Activated naive CD4-positive, alpha-beta T cell treated with anti-CD3 and anti-CD28 coated beads, Interleukin-2, amount 50 U/mL, for 16 hours (primary cell): ENCODE results near the gene ST6GALNAC5.
"Not testable (repeated sequence)": the region's sequence is repeated elsewhere in the genome, so short reads cannot be mapped to it uniquely, and the experiment has no call there.

Source experiments
- DNase-seq: peaks from one replicate; pipeline ENCODE4 v3.0.0-alpha.2; 2020

ST6GALNAC5 gene

GRCh38 chr1:76867342-76868130 is at the start of gene ST6GALNAC5:
TSS of gene ST6GALNAC5 (plus strand) at chr1:76867480.
- DNase-seq = no peak

GRCh38 chr1:76820028-76820427 is 47.3 kb upstream of the ST6GALNAC5 start:
- no peak for DNase-seq

DNA sequence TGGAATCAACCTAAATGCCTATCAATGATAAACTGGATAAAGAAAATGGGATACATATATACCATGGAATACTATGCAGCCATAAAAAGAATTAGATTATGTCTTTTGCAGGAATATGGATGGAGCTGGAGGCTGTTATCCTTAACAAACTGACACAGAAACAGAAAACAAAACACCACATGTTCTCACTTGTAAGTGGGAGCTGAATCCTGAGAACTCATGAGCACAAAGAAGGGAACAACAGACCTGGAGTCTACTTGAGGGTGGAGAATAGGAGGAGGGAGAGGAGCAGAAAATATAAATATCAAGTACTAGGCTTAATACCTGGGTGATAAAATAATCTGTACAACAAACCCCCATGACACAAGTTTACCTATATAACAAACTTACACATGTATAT is 44.3 kb upstream of the ST6GALNAC5 start:
- DNase-seq = not testable (repeated sequence)

- no peak for DNase-seq
Observed at GRCh38 chr1:76824106-76824505, 43.2 kb upstream of the ST6GALNAC5 start.

DNA sequence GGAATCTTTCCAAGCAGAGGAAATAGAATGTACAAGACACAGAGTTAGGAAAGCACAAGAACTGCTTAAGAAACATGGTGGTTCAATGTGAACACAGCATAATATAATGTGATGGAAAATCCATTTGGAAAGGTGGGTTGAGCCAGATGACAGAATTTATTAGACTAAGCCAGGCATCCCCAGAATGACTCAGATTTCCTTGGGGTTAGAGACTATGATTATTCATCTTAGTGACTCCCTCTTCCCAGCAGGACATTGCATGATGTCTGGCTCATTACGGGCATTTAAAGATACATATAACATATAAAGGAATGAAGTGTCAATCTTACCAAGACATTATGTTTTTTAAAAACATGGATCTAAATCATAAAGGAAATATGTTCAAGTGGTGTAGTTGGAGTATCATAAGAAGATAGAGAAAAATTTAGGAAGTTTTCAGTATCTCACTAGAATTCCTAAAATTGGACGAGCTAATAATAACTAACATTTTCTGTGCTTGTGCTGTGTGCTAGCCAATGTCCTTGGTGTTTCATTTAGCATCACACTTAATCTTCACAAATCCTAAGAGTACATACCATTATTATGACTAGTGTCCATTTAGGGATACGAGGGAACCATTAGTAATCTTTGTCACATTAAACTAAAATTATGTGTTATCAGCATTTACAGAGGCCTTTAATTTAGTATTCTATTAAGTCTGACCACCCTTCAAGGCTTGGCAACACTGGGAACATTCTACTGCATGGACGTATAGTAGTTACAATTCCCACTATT is 41.0 kb upstream of the ST6GALNAC5 start:
- no peak for DNase-seq

DNA sequence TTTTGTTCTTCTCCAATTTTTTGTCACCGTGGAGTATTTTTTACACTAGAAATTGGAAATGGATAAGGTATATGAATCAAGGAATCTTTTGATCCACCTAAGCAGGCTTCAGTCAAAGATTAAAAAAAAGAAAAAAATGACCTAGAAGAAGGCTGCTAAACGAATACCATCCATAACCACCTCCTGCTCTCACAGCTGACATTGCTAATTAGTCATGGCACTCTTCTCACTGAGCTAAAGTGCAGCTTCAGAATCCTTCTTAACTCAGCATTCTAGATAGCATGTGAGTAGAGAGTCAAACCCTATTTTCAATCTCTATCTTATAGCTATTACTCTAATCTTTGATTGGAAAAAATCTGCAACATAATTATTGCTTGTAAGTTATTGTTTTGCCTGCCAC is 40.2 kb upstream of the ST6GALNAC5 start:
- no peak for DNase-seq

DNA sequence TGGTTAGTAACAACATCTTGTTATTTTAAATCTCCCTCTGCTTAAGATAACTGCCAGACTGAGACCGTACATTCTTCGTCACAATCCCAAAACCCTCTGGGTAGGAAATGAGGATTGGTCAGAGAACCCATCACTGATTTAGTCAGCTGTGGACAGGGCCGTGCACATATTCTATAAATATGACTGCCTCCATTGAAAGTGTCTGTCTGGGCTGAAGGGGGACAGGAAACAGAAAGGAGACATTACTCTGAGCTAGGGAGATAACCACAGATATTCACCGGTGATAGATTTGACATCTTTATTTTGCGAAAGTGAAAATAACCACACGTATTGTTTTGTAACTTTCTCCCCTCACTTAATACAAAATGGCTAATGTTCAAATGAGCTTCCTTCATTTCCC is 36.9 kb upstream of the ST6GALNAC5 start:
- DNase-seq = no peak

DNA sequence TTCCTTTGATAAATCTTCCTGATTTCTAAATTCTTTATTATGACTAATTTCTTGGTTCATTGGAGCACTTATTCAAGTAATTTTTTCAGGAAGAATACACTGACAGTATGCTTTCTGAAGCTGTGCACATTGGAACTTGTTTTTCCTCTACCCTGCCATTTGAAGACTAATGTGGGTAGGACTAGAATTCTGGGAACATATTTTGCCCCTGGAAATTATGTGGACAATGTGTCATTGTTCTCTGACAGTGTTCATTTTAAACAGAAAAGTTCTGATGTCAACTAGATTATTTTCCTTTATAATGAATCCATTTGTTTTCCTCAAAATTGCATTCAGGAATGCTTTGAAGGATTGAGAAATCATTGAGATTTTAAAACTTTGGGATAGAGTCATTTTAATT is 34.8 kb upstream of the ST6GALNAC5 start:
- no peak for DNase-seq

- DNase-seq = no peak
Observed at GRCh38 chr1:76833151-76833550, 34.1 kb upstream of the ST6GALNAC5 start.

GRCh38 chr1:76833856-76834255 is 33.4 kb upstream of the ST6GALNAC5 start:
- DNase-seq = no peak

GRCh38 chr1:76835203-76835602 is 32.1 kb upstream of the ST6GALNAC5 start:
- DNase-seq = no peak

DNA sequence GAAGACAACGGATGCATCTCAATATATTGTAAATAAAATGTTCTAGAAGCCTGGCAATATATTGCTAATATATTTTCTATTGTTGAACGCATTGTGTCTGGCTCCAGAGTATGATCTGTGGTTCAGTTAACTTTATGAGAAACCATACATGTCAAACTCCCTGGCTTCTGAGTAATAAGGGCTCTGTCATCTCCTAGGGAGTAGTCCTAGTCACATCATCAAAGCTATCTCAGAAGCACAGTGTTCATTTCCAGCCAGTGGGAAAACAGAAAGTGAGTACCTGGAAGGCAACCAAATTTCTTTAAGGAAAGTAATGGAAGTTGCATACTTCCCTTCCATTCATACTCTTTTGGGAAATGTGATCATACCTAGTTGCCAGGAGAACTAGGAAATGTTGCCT is 27.0 kb upstream of the ST6GALNAC5 start:
- DNase-seq = no peak

DNA sequence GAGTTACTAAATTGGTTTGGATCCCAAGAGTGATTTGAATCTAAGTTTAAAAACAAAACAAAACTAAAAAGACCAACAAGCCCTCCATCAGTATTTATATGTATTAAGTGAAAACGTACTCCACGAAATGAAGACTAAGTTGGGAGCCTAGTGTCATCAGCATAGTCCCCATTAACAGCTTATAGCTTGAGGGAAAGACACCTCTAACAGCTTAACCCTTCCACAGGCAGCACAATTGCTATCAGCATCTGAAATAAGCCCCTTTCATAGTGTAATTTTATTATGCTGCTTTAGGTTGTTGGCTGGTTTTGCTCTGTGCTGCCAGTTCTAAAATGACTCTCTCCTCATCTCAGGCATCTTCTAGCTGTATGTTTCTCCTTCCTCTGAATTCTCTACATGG is 25.8 kb upstream of the ST6GALNAC5 start:
- DNase-seq = no peak

- DNase-seq = no peak
Observed at GRCh38 chr1:76843821-76844464, 23.3 kb upstream of the ST6GALNAC5 start.

DNA sequence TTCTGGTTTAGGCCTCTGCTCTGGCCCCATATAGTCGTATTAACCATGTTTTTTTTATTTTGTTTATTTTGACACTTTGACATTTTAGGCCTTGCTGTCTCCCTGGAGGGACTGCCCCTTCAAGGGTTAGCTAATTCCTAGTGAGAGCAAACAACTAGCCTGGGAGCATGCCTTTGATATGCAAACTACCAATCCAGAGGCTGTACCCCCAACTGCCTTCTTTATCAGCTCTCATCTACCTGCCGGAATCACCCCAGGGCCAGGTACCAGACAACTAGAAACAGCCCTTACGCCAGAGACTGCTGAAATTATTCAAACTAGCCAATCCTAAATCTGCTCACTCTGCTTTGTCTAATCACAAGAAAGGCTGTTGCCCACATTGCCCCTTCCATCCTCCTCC is 13.0 kb upstream of the ST6GALNAC5 start:
- DNase-seq = no peak

DNA sequence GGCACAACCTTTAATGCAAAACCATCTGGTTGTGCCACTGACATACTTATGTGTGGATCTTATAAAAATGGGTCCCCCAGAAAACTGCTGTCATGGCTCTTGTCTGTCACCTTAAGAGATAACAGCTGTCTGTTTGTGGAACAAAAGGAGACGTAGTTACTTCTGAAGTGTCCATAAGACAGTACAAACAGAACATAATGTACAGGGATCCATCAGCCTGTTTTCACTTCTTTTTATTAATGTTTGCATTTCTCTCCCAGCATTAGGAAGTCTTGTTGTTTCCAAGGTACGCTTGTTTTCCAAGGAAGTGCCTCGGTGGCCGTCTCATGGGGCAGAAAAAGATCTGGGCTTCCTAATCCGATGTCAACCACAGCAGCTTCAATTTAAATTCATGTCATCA is 11.2 kb upstream of the ST6GALNAC5 start:
- no peak for DNase-seq

- no peak for DNase-seq
Observed at GRCh38 chr1:76857138-76857537, 10.1 kb upstream of the ST6GALNAC5 start.

DNA sequence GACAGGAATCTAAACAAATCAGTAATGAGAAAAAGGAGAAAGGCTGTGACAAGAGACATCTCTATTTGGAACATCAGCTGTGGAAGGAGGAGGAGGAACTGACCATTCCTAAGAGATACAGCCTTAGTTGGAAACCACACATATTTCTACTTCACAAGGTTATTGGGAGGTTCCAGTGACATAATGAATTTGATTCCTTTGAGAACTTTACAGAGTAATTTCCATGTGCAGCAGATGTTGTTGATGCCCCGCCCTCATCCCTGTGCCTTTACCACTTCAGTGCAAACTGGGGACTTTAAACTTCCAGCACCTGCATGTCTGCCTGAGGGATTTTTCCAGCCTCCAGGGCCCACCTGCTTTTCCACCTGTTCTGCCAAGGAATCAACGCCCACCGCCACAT is 9.3 kb upstream of the ST6GALNAC5 start:
- no peak for DNase-seq

GRCh38 chr1:76861149-76861548 is 6.1 kb upstream of the ST6GALNAC5 start:
- DNase-seq = no peak

DNA sequence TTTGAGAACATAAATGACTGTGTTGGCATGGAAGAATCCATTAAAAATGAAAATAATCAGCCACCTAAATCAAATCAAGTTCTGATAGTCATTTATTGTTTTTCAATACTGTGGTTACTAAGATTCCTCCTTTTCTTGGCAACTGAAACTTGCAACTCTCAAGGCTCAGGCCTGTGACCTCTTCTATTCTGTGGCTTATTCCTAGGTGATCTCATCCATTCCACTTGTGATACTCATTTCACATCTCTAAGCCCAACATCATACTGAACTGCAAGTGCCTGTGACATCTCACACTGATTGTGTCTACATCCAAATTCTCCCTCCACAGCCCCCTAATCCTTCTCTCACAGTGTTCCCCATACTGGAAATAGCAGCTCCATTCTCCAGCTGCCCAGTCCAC is 4.8 kb upstream of the ST6GALNAC5 start:
- no peak for DNase-seq

DNA sequence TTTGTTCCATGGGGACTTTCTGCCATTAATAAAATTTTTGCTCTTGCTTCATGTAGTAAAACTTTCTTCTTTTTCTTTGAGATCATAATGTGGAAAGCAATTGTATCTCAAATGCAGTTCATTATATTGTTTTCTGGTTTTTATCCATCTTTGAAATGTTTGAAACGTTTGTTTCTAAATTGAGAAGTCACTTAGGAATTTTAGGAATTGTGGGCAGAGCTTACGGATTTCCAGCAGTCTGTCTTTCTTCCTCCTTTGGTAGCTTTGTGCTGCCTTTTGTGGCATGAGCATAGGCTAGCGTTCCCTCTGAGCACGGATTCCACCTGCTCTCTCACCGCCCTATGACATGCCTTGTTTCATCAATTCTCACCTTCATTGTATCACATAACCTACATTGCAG is 2.9 kb upstream of the ST6GALNAC5 start:
- DNase-seq = no peak

GRCh38 chr1:76865696-76866286 is 1.5 kb upstream of the ST6GALNAC5 start:
- DNase-seq = no peak

DNA sequence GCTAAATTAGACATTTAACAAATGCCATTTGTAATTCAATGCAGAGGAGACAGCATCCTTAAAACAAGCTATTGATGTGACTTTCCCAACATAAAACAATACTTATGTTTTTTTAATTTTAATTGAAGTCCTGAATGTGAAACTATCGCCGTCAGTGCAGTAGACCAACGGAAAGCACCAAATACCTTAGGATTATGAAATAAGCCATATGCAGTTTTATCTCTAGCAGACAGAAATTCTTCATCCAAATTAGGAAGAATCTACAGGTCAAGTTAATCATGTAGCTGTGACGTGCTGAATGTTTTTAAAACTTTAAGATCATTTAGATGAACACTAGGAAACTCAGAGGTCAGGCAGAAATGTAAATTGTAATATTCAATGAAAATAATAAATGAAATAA is 714 bp upstream of the ST6GALNAC5 start:
- no peak for DNase-seq
